Measurements from ENCODE around the gene ZNF485.
A peak's percentile ranks its signal among the peaks of the same experiment; 100 is the strongest.

ZNF485 gene

GRCh38 chr10:43606323-43607198, at the start of gene ZNF485:
TSS of gene ZNF485 (plus strand) at chr10:43606438. CDS start at chr10:43607051, 613 bp downstream.
- peak; percentile 63 to 68 for DNase-seq (ENCODE audit: low read depth in 2 of 2)
- TF ChIP-seq CTCF (IDR thresholded peaks at IDR 0.05; ENCODE audit: low read depth, low read length), result no peak
- H3K4me3 ChIP-seq (replicated peaks in 1 of 2; ENCODE audit: low read depth in 2 of 2, low read length in 2 of 2), result peak within 1 kb of the TSS; percentile 72 to 78

DNA sequence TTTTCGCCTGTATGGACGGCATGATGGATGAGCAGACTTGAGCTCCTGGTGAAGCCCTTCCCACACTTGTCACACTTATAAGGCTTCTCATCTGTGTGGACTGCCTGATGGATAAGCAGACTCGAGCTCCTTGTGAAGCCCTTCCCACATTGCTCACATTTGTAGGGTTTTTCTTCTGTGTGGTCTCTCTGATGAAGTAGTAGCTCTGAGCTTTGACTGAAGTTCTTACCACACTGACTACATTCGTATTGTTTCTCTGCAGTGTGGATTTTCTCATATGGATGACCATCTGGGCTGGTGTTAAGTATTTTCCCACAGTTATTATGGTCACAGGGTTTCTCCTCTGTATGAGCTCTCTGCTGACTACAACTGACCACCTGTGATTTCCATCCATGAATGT, 49.0 kb upstream of the ZNF485 start:
- H3K4me3 ChIP-seq (replicated peaks in 1 of 2; ENCODE audit: low read depth in 2 of 2, low read length in 2 of 2), result no peak overlapping the region
- no peak for TF ChIP-seq CTCF (IDR thresholded peaks at IDR 0.05; ENCODE audit: low read depth, low read length)
- DNase-seq (ENCODE audit: low read depth in 2 of 2), result no peak

GRCh38 chr10:43569681-43570080, 36.6 kb upstream of the ZNF485 start:
- no peak overlapping the region for H3K4me3 ChIP-seq (replicated peaks in 1 of 2; ENCODE audit: low read depth in 2 of 2, low read length in 2 of 2)
- no peak for TF ChIP-seq CTCF (IDR thresholded peaks at IDR 0.05; ENCODE audit: low read depth, low read length)

DNA sequence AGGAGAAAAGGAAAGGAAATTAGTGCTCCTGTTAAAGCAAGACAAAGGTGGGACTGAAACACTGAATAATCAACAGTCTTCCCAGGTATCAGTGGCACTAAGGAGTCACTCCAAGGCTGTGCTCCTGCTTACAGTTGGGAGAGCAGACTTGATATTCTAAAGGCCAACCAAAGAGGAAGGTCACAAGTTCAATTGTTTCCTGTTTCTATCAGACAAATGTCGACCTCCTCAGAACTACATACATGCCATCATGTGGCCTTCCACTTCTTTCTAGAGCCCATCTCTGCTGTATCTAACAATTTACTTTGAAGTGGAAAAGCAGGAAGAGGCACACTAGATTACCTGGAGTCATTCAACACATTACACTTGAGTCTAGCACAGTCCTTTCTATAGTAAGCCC, 35.3 kb upstream of the ZNF485 start:
- H3K4me3 ChIP-seq (replicated peaks in 1 of 2; ENCODE audit: low read depth in 2 of 2, low read length in 2 of 2), result no peak overlapping the region
- DNase-seq (ENCODE audit: low read depth in 2 of 2), result no peak
- no peak for TF ChIP-seq CTCF (IDR thresholded peaks at IDR 0.05; ENCODE audit: low read depth, low read length)

More at GRCh38 chr10:43569681-43570080, 36.6 kb upstream of the ZNF485 start:
- no peak for DNase-seq (ENCODE audit: low read depth in 2 of 2)

GRCh38 chr10:43573250-43574000, 32.8 kb upstream of the ZNF485 start:
- peak overlapping the region; percentile 53 to 61 for H3K4me3 ChIP-seq (replicated peaks in 1 of 2; ENCODE audit: low read depth in 2 of 2, low read length in 2 of 2)
- TF ChIP-seq CTCF (IDR thresholded peaks at IDR 0.05; ENCODE audit: low read depth, low read length), result no peak
- peak; percentile 4 to 5 for DNase-seq (ENCODE audit: low read depth in 2 of 2)

- peak within 1 kb of the TSS; percentile 53 to 61 for H3K4me3 ChIP-seq (replicated peaks in 1 of 2; ENCODE audit: low read depth in 2 of 2, low read length in 2 of 2)
- peak; percentile 90 to 94 for DNase-seq (ENCODE audit: low read depth in 2 of 2)
- no peak for TF ChIP-seq CTCF (IDR thresholded peaks at IDR 0.05; ENCODE audit: low read depth, low read length)
Observed at GRCh38 chr10:43574001-43574892, 32.0 kb upstream of the ZNF485 start, which contains the start of gene ZNF239. TSS of gene ZNF239 (minus strand) at chr10:43574616. CDS start at chr10:43558079, 16,537 bp downstream.

Data from cardiac fibroblast (primary cell).